Skeletal muscle cell (primary cell): ENCODE results near the gene DEFB112.

Experiments used
- DNase-seq: peaks from one replicate; pipeline ENCODE4 v3.0.0-alpha.2; 2010; ENCODE audit warnings: low read depth
- H3K4me3 ChIP-seq: 2 replicates; pipeline ENCODE4 v1.5.1; 2011; ENCODE audit warnings: low read depth, mild to moderate bottlenecking, control low read depth, low read length, moderate library complexity

The DEFB112 gene, protein sequence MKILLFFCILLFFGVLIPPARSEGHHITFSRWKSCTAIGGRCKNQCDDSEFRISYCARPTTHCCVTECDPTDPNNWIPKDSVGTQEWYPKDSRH

DNA sequence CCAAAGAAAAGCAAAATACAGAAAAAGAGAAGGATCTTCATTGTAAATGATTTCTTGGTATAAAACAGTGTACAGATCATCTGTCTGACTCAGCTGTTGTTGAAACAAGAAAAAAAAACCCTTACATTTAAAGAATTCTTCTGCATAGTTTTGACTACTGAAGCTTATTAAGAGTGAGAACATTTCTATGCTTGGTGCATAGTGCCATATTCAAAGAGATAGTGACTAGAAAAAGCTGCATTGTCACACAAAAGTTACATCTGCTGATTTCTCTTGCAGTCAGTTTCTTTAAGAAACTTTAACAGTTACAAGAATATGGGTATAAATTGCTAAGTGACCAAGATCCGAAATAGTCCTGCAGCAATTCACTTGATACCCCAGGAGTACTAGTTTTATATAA is at the start of gene DEFB112:
DEFB112 (minus strand) TSS at position 101 of the 400 bp plus-strand sequence; CDS start at position 41, 60 bp downstream.
- no peak within 1 kb of the TSS for H3K4me3 ChIP-seq
- no peak for DNase-seq

GRCh38 chr6:50098641-50098993 is 48.9 kb upstream of the DEFB112 start:
- DNase-seq, result no peak

GRCh38 chr6:50097966-50098640 is 48.4 kb upstream of the DEFB112 start:
- H3K4me3 ChIP-seq, result no peak overlapping the region

More at GRCh38 chr6:50098641-50098993, 48.9 kb upstream of the DEFB112 start:
- H3K4me3 ChIP-seq, result no peak overlapping the region

DNA sequence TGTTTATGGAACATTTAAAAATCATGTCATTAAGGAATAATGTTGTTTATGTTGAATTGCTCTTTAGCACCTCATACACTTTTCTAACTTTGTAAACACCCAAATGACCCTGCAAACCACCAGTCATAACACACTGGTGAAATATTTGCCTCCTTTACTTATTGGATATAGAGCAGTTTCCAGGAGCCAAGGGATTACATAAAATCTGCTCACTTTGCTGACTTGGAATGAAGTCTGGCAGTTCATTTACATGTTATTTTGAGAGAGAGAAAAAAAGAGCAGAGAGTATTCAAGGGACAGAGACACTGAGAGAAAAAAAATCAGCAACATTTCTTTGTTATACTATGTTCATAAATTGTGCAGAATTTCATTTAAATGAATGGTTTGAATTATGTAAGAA is 46.6 kb upstream of the DEFB112 start:
- DNase-seq, result no peak
- no peak overlapping the region for H3K4me3 ChIP-seq

More at GRCh38 chr6:50097966-50098640, 48.4 kb upstream of the DEFB112 start:
- DNase-seq, result no peak

DNA sequence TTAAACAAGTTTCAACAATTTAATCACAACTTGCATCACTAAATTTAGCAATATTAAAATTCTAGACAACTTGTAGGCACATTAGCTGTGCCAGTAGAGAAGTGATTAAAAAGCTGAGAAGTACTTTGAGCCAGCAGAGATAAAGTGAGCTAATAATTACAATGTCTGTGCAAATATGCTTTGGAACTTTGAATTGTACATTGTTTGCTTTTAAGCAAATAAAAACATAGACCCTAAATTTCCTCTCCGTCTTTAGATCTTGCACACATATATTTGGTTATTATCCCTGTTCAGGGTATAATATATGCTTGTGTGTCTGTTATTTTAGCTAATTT is 44.2 kb upstream of the DEFB112 start:
- H3K4me3 ChIP-seq, result no peak overlapping the region
- no peak for DNase-seq

DNA sequence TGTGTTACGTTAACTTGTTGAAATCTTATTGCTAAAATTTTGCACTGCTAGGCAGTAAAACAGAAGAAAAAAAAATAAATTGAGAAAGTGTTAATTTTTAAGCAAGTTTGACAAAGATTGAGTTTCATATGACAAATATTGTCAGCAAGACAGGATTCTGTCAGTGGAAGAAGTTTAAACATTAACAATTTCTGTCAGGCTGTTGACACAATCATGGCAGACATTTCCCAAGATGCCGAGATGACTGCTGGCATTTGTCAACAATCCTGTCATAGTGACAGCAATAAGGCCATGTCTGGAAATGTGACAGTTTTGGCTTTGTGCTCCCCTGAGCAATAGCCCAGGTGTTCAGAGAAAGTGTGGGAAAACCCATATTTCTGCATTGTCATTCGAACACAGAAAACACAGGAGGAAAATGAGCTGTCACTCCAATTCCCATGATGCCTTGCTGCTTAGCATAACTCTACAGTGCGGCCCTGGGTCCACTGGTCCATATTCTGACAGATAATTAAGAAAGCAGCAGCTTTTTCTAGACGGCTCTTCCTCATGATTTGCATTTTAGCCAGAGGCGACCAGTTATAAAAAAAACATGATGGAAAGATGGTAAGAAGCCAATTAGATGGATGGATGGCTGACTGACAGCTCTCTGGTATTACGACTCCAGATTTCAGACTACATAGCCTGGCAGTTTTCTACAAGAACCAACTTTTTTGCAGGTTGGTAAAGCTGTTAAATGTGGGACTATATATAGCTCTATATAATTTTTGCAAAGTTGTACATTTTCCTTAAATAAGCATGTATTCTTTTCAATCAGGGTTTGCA is 43.6 kb upstream of the DEFB112 start:
- no peak for DNase-seq

DNA sequence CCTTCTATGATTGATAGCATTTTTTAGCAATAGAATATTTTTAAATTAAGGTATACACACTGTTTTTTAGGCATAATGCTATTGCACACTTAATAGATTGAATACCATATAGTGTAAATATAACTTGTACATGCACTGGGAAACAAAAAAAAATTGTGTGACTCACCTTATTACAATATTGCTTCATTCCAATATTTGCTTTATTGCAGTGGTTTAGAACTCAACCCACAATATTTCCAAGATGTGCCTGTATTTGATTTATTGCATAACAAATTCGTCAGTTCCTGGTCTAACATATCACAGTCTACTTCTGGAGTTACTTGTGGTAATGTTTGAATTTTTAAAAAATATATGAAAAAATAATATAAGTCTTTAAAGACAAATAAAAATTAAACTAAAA is 41.9 kb upstream of the DEFB112 start:
- H3K4me3 ChIP-seq, result no peak overlapping the region
- DNase-seq, result peak; percentile 19

More for the DNA sequence above, 43.6 kb upstream of the DEFB112 start:
- no peak overlapping the region for H3K4me3 ChIP-seq

- no peak for DNase-seq
- no peak overlapping the region for H3K4me3 ChIP-seq
These were observed 40.2 kb upstream of the DEFB112 start for GRCh38 chr6:50089911-50090310.

GRCh38 chr6:50087231-50087954 is 37.7 kb upstream of the DEFB112 start:
- DNase-seq, result peak; percentile 19
- no peak overlapping the region for H3K4me3 ChIP-seq

DNA sequence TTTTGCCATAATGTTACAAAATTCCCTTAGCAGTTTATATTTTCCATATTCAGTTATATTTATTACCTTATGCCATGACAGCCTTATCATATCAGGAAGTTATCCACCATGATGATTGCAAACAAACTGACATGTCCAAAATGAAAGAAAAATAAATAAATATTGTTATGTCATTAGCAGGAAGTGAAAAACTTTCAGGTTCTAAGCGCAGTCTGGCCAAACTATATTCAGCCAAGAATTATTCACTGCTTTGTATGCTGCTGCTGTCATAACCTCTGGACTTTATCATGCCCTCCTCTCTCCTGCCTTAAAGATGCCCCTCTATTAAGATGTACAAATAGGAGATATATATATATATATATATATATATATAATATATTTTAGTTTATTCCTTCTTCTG is 27.7 kb upstream of the DEFB112 start:
- DNase-seq, result no peak

GRCh38 chr6:50076431-50076830 is 26.7 kb upstream of the DEFB112 start:
- no peak overlapping the region for H3K4me3 ChIP-seq
- no peak for DNase-seq

More for the DNA sequence above, 27.7 kb upstream of the DEFB112 start:
- H3K4me3 ChIP-seq, result no peak overlapping the region

DNA sequence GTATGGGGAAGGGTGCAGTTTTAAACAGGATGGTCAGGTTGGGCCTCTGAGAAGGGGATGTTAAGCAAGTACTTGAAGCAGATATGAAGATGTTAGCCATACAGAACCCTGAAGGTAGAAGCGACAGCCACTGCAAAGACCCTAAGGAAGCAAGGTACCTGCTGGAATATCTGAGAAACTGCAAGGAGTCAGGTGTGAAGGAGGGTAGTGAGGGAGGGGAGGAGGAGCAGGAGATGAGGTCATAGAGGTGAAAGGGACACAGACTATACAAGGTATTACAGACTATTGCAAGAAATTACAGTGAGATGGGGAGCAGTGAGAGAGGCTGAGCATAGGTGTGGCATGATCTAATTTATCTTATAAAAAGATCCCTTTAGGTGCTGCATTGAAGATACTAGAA is 22.2 kb upstream of the DEFB112 start:
- no peak for DNase-seq
- no peak overlapping the region for H3K4me3 ChIP-seq

GRCh38 chr6:50070101-50070500 is 20.4 kb upstream of the DEFB112 start:
- H3K4me3 ChIP-seq, result no peak overlapping the region
- no peak for DNase-seq

- no peak overlapping the region for H3K4me3 ChIP-seq
- no peak for DNase-seq
These were observed 12.3 kb upstream of the DEFB112 start for GRCh38 chr6:50062051-50062450.

DNA sequence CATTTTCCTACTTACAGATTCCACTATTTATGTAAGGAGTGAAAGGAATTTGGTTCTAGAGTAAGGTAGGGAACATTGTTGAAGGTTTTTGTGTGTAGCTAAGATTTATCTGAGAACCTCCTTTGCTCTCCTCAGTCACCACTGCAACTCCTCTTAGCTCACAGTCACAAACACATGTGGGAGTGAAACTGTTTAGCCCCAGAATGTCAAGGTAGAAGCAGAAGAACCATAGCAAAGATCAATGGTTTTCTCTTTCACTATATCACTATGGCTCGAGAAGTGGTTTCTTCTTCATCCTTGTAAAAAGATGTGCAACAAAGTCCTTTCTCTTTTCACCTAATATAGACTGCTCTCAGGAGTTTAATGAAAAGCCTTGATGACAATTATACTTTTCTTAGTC is 6.5 kb upstream of the DEFB112 start:
- DNase-seq, result no peak
- H3K4me3 ChIP-seq, result no peak overlapping the region

DNA sequence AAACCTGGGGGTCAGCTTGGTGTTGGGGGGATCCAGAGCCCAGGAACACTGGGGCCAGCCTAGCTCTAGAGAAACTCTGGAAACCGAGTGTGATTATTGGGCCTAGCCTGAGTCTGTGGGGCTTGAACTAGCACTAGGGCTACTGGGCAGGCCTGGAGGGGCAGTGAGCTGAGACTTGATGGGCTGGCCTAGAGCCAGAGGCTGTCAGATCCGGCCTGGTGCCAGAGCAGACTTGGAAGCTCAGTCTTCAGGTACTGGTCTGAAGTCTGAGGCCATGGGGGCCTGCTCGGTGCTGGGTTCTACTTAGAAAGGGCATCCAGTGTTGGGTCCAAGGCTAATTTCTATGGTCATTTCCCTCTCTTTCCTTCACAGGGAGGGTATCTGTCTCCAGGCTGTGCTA is 2.7 kb downstream of the DEFB112 start:
- no peak overlapping the region for H3K4me3 ChIP-seq
- no peak for DNase-seq

DNA sequence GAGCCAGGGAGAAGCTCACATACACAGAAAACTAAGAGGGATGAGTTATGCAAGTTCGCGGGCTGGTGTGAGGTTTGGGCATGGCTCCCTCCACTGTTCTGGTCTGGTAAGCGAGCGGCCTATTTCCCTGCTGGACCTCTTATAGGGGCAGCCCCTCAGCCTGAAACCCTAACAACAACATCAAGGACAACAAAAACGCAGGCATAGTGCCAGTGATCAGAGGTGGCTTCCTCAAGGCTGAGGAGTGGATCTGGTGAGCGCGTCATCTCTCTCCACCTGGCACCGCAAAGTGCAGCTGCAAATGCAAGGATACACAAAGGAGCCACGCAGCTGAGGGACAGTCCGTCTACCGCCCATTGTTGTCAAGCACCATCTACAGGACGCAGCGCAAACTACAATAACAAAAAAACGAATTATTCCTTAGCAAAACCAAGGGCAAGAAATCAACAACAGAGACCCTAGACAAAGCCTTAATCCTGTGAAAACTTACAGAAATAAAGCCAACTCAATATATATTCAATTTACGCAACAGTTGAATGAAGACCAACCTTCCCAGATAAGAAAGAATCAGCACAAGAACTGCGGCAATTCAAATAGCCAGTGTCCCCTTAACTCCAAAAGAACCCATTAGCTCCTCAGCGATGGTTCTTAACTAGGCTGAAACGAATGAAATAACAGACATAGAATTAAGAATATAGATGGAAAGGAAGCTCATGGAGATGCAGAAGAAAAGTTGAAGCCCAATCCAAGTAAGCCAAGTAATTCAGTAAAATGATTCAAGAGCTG is 18.8 kb downstream of the DEFB112 start:
- H3K4me3 ChIP-seq, result no peak overlapping the region
- no peak for DNase-seq

DNA sequence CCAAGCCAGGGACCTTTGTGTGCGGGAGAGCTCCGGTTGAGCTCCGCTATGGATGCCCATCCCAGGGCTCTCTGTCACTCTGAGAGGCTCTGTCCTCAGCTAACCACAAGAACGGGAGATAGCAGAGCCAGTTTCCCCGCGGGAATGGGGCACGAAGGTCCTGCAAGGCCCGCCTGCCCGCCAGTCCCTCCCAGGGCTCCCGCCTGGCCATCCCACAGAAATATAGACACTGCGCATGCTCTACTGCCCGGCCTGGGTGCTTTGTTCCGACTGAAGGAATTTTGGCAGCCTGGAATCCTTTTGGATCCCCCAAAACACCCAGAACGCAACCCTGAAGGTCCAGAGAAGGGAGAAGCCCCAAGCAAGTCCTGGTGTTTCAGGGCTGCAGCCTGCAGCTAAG is 19.4 kb downstream of the DEFB112 start:
- no peak overlapping the region for H3K4me3 ChIP-seq

GRCh38 chr6:50025258-50025657 is 24.5 kb downstream of the DEFB112 start:
- H3K4me3 ChIP-seq, result no peak overlapping the region
- DNase-seq, result no peak

More for the DNA sequence above, 19.4 kb downstream of the DEFB112 start:
- DNase-seq, result no peak
